Keratinocyte (primary cell): ENCODE results near the gene UBXN4.

Experiments
- EZH2 ChIP-seq: IDR thresholded peaks from one replicate; pipeline ENCODE4 v1.6.1; 2012; ENCODE audit warnings: inconsistent platforms, mild to moderate bottlenecking, low read length, moderate library complexity
- TF ChIP-seq, protein P1 (sequence below), 3 experiments: IDR thresholded peaks in 1 of 3; conservative IDR thresholded peaks in 1 of 3; optimal IDR thresholded peaks in 1 of 3; 2 replicates in 2 of 3; 3 replicates in 1 of 3; pipeline versions ENCODE3 to v1.5.1; 2011; ENCODE audit warnings: low read length in 3 of 3, mild to moderate bottlenecking in 3 of 3, moderate library complexity in 2 of 3, control low read depth in 1 of 3, inconsistent platforms in 1 of 3; ENCODE audit not compliant: insufficient read depth in 2 of 3; ENCODE audit errors: extremely low read depth in 1 of 3

DNA sequence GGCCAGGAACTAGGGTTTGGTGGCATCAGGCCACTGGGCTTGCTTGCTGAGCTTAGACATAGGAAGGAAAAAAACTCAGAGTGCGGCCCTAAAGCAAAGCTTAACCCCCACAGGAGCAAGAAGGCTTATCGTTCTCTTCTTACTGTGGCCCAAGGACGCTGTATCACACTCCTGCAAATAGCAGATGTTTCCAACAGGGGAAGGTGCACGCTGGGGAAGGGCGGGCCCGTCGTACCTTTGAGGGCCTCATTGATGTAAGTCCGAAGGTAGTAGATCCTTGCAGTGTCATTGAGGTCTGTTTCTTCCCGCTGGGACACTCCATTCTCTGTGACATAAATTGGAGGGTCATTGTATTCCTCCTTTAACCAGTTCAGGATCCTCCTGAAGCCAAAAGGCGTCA is 48.8 kb downstream of the UBXN4 start:
- TF ChIP-seq, protein P1, sequence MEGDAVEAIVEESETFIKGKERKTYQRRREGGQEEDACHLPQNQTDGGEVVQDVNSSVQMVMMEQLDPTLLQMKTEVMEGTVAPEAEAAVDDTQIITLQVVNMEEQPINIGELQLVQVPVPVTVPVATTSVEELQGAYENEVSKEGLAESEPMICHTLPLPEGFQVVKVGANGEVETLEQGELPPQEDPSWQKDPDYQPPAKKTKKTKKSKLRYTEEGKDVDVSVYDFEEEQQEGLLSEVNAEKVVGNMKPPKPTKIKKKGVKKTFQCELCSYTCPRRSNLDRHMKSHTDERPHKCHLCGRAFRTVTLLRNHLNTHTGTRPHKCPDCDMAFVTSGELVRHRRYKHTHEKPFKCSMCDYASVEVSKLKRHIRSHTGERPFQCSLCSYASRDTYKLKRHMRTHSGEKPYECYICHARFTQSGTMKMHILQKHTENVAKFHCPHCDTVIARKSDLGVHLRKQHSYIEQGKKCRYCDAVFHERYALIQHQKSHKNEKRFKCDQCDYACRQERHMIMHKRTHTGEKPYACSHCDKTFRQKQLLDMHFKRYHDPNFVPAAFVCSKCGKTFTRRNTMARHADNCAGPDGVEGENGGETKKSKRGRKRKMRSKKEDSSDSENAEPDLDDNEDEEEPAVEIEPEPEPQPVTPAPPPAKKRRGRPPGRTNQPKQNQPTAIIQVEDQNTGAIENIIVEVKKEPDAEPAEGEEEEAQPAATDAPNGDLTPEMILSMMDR (optimal IDR thresholded peaks at IDR 0.05 in 1 of 3, IDR thresholded peaks at IDR 0.05 in 1 of 3, conservative IDR thresholded peaks at IDR 0.05 in 1 of 3; ENCODE audit: extremely low read depth in 1 of 3, insufficient read depth in 2 of 3, low read length in 3 of 3), result no peak
- no peak for TF ChIP-seq EZH2
